T-helper 1 cell treated with Interleukin-12 subunit alpha and Interleukin-12 subunit beta and Interleukin-4 antibody, amounts not matched to agents 30 μg/mL and 1 μg/mL, for 36 hours (primary cell): ENCODE measurements around the gene PTPRD.

ENCODE experiments used
- H3K27ac Mint-ChIP-seq: one replicate; pipeline ENCODE4 v1.8.0; 2021; ENCODE audit warnings: mild to moderate bottlenecking, mixed read lengths
- H3K27me3 Mint-ChIP-seq: one replicate; pipeline ENCODE4 v1.8.0; 2021; ENCODE audit warnings: low read depth, mixed read lengths
- H3K36me3 Mint-ChIP-seq: one replicate; pipeline ENCODE4 v1.8.0; 2021; ENCODE audit warnings: low read depth, mixed read lengths
- H3K4me1 Mint-ChIP-seq: one replicate; pipeline ENCODE4 v1.8.0; 2021; ENCODE audit warnings: low read depth, mixed read lengths
- H3K4me3 Mint-ChIP-seq: one replicate; pipeline ENCODE4 v1.8.0; 2021; ENCODE audit warnings: mild to moderate bottlenecking, moderate library complexity, mixed read lengths
- H3K9me3 Mint-ChIP-seq: one replicate; pipeline ENCODE4 v1.8.0; 2021; ENCODE audit warnings: mixed read lengths

Gene PTPRD

DNA sequence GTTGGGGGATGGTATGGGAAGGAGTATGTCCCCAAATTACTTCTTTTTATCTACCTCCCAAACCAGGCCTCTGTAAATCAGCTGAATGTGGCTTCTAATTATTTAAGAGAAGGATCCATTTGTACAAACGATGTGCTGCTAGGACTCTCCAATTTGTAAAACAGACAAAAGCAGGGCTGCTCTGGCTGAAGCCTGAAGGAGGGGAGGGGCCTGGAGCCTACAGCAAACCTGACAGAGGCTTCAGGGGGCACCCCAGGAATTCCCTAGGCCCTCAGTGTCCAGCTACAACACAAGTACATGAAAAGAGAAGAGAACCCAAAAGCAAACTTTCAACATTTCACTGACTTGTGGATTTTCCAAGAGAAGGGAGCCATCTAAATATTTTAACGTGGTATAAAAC, 1873.9 kb downstream of the PTPRD start:
- Mint-ChIP-seq H3K36me3 (no peaks in the 10 kb centered on the region), H3K4me1 (no peaks in the 10 kb centered on the region), H3K27ac (no peak overlapping the region), H3K9me3 (no peaks in the 10 kb centered on the region), H3K27me3 (no peaks in the 10 kb centered on the region), H3K4me3 (no peak overlapping the region)

DNA sequence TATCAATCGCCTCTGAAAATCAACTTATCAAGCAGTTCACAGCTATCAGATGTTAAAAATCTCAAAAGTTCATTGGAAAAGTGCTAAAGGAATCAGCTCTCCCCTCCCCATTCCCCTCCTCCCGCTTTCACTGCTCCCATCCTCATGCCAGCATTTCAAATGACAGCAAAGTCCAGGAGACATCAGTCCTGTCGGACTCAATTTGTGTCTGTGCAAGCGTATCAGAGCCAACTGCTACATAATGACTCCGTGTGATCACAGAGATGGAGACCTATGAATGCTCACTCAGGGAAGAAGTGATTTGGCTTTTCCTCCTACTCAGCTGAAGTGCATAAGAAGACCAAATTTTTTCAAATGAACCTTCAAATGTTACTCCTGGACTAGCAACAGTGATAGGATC, 1876.0 kb downstream of the PTPRD start:
- no peak overlapping the region for H3K4me3 Mint-ChIP-seq
- no peaks in the 10 kb centered on the region for H3K27me3 Mint-ChIP-seq
- H3K4me1 Mint-ChIP-seq, result no peaks in the 10 kb centered on the region
- H3K36me3 Mint-ChIP-seq, result no peaks in the 10 kb centered on the region
- H3K9me3 Mint-ChIP-seq, result no peaks in the 10 kb centered on the region
- no peak overlapping the region for H3K27ac Mint-ChIP-seq

DNA sequence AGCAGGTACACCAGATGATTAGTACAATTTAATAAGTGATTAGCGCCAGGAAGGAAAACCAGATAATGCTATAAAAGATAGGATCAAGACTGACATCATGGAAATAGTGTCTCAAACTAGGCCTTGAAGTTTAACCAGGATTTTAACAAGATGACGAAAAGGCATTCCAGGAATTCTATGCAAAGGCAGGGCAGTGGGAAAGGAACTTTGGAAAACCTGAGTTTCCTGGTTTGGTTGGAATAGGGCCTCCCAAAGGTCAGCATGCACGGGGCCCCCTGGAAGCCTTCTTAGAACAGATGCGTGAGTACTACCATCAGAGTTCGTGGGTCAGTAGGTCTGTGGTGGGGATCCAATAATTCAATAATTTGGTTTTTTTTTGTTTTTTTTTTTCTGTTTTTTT, 1878.0 kb downstream of the PTPRD start:
- H3K4me3 Mint-ChIP-seq, result no peak overlapping the region
- H3K27me3 Mint-ChIP-seq, result peaks cover 4% of the 10 kb centered on the region
- H3K4me1 Mint-ChIP-seq, result no peaks in the 10 kb centered on the region
- H3K9me3 Mint-ChIP-seq, result no peaks in the 10 kb centered on the region
- no peak overlapping the region for H3K27ac Mint-ChIP-seq
- H3K36me3 Mint-ChIP-seq, result no peaks in the 10 kb centered on the region

DNA sequence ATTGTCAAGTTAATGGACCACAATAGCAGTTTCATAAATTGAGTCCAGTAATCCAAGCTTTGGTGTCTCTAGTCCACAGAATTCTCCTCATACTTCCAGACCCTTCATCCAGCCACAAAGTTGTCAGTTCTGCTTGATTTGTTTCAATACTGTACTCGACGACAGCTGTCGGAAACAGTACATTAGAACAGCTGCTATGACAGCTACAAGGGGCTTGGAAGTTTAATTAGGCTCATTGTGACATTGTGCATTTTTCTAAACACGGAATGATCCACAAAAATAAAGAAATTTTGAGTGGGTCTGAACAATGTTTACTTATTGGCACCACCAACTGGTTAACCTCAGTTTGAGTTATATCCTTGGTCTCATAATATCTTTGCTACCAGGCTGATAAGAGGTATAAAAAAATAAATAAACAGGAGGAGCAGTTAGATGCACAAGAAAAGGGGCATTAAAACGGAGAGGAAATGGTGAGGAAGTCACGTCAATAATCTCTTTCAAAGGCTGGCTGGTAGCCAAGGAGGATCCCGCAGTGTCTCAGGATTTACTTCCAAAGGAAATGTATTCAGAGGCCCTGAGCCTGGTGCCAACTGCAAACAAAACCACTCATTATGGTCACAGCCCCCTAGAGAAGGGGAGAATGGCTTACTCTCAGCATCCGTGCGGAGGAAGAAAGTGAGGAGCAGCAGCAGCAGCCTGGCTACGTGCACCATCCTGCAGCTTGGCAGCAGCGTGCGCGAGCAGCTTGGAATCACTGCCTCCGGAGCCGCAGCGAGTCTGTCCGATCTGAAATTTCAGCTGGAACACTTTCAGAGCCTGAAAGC, 1879.5 kb downstream of the PTPRD start:
- Mint-ChIP-seq H3K4me1 (no peaks in the 10 kb centered on the region), H3K9me3 (no peaks in the 10 kb centered on the region), H3K27me3 (peaks cover 4% of the 10 kb centered on the region), H3K27ac (no peak overlapping the region), H3K4me3 (no peak overlapping the region), H3K36me3 (no peaks in the 10 kb centered on the region)

DNA sequence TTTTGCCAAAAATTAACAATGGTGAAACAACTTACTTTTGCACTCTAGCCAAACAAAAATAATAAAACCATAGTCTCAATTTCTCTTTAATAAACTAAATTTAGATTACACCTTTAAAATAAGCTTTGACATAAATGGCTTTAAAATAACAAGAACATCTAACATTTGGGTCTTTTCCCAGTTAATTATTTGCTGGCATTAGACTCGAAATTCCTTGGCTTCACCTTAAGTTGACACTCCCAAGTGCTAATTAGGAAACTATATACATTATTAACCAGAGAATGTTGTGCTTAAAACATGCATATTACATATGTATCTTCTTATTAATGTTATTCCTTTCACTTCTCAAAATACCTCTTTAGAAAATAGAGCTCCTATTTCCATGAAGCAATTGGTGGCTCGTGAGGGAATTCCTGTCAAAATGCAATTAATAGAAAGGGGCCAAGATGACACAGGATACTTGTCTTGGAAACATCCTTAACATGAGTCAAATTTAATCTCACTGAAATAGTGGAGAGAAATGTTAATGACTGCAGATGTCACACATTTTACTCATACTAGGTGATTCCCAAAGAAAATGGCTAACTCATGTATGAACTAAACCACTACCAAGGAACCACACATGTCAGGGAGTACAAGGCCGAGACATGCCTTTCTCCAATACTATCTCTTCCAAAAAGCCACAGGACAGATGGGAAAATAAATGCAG, 1880.3 kb downstream of the PTPRD start:
- peaks cover 4% of the 10 kb centered on the region for H3K27me3 Mint-ChIP-seq
- H3K27ac Mint-ChIP-seq, result no peak overlapping the region
- no peaks in the 10 kb centered on the region for H3K4me1 Mint-ChIP-seq
- no peaks in the 10 kb centered on the region for H3K36me3 Mint-ChIP-seq
- no peak overlapping the region for H3K4me3 Mint-ChIP-seq
- no peaks in the 10 kb centered on the region for H3K9me3 Mint-ChIP-seq

DNA sequence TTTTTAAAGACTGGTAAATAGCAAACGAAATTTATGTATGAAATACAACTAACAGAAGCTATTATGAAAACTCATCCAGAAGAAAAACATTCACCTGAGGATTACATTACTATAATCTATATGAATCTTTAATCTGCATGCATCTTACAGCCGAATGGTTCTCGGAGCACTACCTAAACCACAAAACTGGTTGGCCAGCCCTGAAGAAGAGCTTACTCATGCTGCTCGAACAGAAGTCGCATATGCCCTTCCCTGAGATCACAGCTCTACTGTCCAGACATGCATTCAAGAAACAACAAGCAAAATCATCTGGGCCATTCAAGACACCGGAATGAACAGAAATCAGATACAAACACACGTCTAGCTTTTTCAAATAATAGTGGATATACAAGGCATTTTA, 1882.2 kb downstream of the PTPRD start:
- Mint-ChIP-seq H3K4me3 (no peak overlapping the region), H3K27ac (no peak overlapping the region), H3K36me3 (no peaks in the 10 kb centered on the region), H3K27me3 (peaks cover 4% of the 10 kb centered on the region), H3K4me1 (no peaks in the 10 kb centered on the region), H3K9me3 (no peaks in the 10 kb centered on the region)

DNA sequence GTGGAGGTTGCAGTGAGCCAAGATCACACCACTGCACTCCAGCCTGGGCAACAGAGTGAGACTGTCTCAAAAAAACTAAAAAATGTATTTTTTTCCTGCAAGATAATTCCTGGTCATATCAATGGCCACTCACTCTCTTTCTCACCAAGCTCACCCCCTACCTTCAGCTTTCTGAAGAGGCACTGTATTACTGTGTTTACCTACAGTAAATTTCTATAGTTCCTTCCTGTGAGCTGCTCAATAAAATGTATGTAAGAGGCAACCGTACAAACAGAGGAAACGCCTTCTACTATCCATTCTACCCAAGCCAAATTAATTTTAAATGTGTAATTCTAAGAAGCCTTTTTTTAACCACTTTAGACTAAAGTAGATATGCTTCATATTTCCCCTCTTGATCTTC, 1883.9 kb downstream of the PTPRD start:
- no peak overlapping the region for H3K4me3 Mint-ChIP-seq
- peaks cover 4% of the 10 kb centered on the region for H3K27me3 Mint-ChIP-seq
- no peaks in the 10 kb centered on the region for H3K4me1 Mint-ChIP-seq
- H3K27ac Mint-ChIP-seq, result no peak overlapping the region
- H3K36me3 Mint-ChIP-seq, result no peaks in the 10 kb centered on the region
- no peaks in the 10 kb centered on the region for H3K9me3 Mint-ChIP-seq

DNA sequence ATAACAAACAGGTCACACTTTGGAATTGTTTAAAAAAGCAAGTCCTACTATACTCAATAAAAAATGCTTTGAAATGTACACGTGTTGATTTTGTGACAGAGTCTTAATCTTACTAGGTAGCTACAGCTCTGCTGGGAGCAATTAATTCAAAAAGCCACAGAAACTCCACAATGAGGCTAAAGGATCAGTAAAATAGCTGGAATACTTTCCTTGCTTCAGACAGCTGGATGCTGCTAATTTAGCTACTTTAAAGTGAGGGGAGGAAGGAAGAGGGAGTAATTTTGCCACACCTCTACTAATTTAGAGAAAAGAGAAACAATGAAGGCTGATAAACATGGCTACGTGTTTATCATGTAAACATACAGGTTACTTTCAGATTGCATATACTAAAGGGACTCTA, 1885.6 kb downstream of the PTPRD start:
- Mint-ChIP-seq H3K4me3 (no peak overlapping the region), H3K9me3 (no peaks in the 10 kb centered on the region), H3K36me3 (no peaks in the 10 kb centered on the region), H3K4me1 (no peaks in the 10 kb centered on the region), H3K27me3 (peaks cover 4% of the 10 kb centered on the region), H3K27ac (no peak overlapping the region)

DNA sequence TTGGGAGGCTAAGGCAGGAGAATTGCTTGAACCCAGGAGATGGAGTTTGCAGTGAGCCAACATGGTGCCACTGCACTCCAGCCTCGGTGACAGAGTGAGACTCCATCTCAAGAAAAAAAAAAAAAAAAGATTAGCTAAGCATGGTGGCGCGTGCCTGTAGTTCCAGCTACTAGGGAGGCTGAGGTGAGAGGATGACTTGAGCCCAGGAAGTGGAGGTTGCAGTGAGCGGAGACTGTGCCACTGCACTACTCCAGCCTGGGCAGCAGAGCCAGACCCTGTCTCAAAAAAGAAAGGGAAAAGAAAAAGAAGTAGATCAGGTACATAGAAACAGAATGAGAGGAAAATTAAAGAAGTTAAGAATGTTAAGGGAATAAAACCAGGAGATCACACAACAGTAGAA, 1886.1 kb downstream of the PTPRD start:
- Mint-ChIP-seq H3K27ac (no peak overlapping the region), H3K9me3 (no peaks in the 10 kb centered on the region), H3K36me3 (no peaks in the 10 kb centered on the region), H3K4me3 (no peak overlapping the region), H3K27me3 (peaks cover 4% of the 10 kb centered on the region), H3K4me1 (no peaks in the 10 kb centered on the region)

DNA sequence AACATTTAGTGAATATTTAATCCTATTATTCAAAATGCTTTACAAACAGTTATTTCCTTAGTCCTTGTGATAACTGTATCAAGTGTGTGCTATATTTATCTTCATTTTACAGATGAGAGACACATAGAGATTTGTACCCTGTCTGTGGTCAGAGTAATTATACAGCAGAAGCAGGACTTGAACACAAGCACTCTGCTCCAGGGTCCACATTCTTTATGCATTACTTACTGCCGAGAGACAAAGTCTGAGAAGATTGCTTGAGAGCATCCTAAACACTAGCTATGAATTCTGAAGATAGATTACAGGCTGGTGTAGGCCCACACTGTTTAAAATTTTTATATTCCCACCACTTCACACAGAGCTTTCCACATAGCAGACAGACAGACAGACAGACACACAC, 1887.2 kb downstream of the PTPRD start:
- no peaks in the 10 kb centered on the region for H3K4me1 Mint-ChIP-seq
- no peaks in the 10 kb centered on the region for H3K36me3 Mint-ChIP-seq
- H3K4me3 Mint-ChIP-seq, result no peak overlapping the region
- no peaks in the 10 kb centered on the region for H3K27me3 Mint-ChIP-seq
- no peaks in the 10 kb centered on the region for H3K9me3 Mint-ChIP-seq
- no peak overlapping the region for H3K27ac Mint-ChIP-seq

DNA sequence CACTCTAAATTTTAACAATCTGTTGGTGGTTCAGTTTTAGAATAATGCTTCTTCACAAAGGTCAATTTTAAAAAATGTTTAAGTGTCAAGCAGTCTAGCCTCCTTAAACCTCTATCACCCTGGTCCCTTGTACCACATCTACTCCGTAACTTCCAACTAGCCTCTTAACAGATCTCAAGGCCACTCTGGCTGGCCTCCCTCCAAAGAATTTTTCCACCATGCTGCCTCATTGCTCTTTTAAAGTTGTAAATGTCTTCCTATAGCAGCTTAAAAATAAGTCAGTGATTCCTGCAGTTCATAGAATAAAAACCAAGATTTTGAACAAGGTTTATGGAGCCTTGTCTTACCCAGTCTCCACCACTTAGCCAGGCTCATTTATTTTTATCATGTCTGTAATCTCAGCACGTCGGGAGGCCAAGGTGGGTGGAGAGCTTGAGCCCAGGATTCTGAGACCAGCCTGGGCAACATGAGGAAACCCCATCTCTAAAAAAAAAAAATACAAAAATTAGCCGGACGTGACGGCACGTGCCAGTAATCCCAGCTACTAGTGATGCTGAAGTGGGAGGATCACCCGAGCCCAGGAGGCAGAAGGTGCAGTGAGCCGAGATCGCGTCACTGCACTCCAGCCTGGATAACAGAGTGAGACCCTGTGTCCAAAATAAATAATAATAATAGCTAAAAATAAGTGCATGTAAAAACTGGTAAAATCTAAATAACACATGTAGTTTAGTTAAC, 1888.4 kb downstream of the PTPRD start:
- H3K4me1 Mint-ChIP-seq, result no peaks in the 10 kb centered on the region
- no peak overlapping the region for H3K27ac Mint-ChIP-seq
- H3K27me3 Mint-ChIP-seq, result no peaks in the 10 kb centered on the region
- no peaks in the 10 kb centered on the region for H3K36me3 Mint-ChIP-seq
- no peak overlapping the region for H3K4me3 Mint-ChIP-seq
- H3K9me3 Mint-ChIP-seq, result no peaks in the 10 kb centered on the region

DNA sequence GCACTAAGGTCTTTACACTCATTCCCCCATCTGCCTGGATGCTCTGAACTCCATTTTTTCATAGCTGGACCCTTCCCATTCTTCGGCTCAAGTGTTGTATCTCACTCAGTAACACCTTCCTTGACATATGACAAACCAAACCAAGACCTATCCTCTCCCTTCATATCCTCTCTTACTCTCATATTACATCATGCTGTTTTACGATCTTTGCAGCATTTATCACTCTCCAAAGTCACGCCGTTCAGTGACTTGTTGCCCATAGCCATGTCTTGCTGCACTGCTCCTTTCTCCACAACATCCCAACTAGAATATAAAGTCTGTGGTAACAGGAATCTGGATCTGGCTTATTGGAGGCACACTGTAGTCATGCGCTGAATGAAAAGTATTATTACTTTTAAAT, 1889.6 kb downstream of the PTPRD start:
- H3K4me3 Mint-ChIP-seq, result no peak overlapping the region
- no peaks in the 10 kb centered on the region for H3K4me1 Mint-ChIP-seq
- H3K36me3 Mint-ChIP-seq, result no peaks in the 10 kb centered on the region
- H3K27me3 Mint-ChIP-seq, result no peaks in the 10 kb centered on the region
- H3K27ac Mint-ChIP-seq, result no peak overlapping the region
- no peaks in the 10 kb centered on the region for H3K9me3 Mint-ChIP-seq

DNA sequence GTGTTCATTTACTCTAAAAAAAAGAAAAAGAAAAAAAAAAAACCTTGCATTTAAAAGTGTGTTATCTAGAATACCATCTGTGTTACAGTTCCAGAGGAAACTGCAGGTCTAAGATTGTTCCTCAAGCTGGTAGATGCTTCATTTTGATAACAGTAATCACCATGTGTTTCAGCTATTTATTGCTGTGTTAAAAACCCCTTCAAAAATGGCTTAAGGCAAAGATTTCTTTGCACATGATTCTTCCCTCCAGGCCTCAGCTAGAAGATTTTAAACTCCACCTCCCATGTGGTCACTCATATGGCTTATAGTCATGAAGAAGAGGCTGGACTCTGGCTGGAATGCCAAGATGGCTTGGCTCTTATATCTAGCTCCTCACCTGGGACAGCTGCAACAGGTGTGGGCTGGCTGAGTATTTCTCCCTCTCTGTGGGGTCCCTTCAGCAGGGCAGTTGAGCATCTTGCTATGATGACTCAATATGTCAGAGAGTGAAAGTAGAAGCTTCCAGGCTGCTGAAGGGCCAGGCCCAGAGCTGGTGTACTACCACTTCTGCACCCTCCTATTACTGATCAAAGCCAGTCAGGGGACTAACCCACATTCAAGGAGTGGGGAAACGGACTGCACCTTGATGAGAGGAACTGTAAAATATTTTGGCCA, 1892.8 kb downstream of the PTPRD start:
- H3K27ac Mint-ChIP-seq, result no peak overlapping the region
- no peaks in the 10 kb centered on the region for H3K4me1 Mint-ChIP-seq
- H3K27me3 Mint-ChIP-seq, result no peaks in the 10 kb centered on the region
- H3K4me3 Mint-ChIP-seq, result no peak overlapping the region
- H3K36me3 Mint-ChIP-seq, result no peaks in the 10 kb centered on the region
- no peaks in the 10 kb centered on the region for H3K9me3 Mint-ChIP-seq

DNA sequence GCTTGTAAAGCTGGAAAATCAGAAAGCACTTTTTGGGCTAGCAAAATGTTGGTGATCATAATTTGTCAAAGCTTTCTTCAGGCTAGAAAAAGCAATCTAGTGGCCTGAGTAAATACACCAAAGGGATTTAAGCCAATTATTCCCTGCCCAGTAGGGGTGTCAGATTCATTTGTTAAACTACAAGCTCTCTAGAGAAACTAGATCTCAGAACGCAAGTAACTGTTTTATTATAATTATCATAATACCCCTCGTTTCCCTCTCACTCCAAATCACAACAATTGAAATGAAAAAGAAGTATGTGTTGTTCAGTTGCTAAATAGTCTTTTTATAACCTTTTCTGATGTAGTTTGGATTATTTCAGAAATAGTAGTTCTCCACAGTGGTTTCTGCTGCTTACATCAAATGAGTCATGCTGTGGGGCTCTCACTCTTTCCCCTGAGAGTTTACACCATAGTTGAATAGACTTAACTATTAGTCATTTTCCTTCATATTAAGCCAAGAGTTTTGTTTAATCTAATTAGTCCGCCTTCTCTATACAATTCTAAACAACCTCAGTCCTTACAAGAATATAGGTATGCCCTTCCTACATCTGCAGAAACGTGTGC, 1894.6 kb downstream of the PTPRD start:
- no peaks in the 10 kb centered on the region for H3K4me1 Mint-ChIP-seq
- H3K9me3 Mint-ChIP-seq, result no peaks in the 10 kb centered on the region
- H3K27ac Mint-ChIP-seq, result no peak overlapping the region
- H3K36me3 Mint-ChIP-seq, result no peaks in the 10 kb centered on the region
- no peaks in the 10 kb centered on the region for H3K27me3 Mint-ChIP-seq
- no peak overlapping the region for H3K4me3 Mint-ChIP-seq
